T1000 (cell line): ENCODE results near the gene SLK.

Experiments used
- DNase-seq: peaks from one replicate; lab custom pipeline; 2025; ENCODE audit warnings: mixed read lengths; lab: John Stamatoyannopoulos, UW

Gene SLK

GRCh38 chr10:103941801-103942200 is 25.1 kb upstream of the SLK start:
- no peak for DNase-seq

- DNase-seq = no peak
Measured at GRCh38 chr10:103942866-103943265, 24.1 kb upstream of the SLK start.

DNA sequence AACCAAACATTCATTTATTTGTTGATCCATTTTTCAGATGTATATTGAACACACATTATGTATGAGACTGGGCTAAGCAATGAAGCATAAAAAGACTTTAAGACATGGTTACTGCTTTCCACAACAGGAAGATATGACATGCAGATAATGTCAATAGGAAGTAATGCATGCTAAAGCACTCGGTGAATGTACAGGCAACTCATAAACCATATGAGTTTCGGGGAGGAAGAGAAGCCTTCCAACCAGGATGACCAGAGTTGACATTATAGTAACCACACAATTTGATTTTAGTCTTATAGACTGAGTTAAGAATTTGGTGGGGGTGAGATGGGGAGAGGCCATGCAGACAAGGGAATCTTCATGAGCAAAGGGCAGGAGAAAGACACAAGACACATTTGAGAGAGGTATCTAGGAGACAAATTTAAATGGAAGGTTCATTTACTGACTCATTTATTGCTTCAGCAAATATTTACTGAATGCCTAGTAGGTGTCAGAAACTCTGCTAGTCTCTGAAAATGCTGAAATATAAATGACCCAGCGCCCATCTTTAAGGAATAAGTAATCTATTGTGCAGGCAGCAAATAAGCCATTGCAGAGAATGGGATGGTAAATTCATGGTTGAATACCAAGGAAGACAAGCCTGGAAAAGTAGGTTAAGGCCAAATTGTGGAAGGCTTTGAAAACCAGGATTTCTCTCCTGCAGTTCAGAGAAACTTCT is 19.0 kb upstream of the SLK start:
- DNase-seq = no peak

DNA sequence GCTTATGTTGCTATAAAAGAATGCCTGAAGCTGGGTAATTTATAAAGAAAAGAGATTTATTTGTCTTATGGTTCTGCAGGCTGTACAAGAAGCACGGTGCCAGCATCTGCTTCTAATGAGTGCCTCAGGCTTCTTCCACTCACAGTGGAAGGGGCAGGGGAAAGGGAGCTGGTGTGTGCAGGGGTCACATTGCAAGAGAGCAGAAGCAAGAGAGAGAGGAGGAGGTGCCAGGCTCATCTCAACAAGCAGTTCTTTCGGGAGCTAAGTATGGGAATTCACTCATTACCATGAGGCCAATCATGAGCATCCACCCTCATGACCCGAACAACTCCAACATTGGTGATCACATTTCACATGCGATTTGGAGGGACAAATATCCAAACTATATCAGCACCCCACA is 17.2 kb upstream of the SLK start:
- no peak for DNase-seq

DNA sequence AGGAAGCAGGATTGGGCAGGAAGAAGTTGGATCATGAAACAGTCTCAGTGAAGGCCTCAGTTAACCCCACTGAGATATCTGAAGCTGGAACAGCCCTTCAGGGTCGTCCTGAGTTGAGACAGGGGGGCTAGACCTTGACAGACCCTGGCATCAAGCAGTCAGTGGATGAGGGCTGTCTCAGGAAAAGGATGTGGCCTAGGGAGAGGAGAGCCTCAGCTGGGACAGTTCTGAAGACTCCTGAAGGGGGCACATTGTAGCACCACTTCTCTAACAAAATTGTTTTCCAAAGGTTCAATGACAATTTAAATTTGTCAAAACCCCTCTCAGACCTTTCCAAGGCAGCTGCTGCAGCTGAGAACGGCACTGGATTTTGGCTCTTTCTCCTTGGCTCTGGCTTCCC is 15.8 kb upstream of the SLK start:
- DNase-seq = no peak

DNA sequence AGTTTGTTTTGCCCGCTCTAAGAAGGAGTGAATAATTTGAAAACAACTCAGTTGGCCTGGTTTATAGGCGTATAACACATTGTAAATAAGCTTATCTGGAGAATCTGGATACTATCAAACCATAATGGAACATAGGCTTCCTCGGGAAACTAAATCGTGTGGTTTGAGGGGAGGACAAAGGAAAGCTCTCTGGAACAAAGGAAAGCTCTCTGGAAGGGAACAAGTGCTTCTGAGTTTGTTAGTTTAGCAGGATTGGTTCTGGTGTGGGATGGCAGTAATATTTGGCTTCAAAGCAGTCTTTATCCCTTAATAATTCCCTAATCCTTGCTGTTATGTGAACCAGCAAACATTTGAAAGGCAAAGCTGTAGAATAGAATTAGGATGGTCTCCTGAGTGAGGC is 15.0 kb upstream of the SLK start:
- DNase-seq = no peak

DNA sequence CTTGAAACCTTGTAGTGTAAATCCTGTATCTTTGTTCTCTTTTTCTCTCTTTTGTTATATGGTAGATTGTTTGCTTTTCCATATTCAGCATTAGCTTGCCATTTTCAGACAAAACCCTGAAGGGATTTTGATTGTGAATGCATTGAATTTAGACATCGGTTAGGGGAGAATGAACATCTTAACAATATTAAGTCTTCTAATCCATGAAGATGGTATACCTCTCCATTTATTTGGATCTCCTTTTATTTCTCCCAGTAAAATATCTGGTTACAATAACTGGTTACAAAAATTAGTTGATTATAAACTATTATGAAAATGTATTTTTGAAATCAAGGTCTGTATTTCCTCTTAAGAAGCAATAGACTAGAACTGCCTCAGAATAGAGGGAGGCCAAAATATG is 12.4 kb upstream of the SLK start:
- DNase-seq = no peak

DNA sequence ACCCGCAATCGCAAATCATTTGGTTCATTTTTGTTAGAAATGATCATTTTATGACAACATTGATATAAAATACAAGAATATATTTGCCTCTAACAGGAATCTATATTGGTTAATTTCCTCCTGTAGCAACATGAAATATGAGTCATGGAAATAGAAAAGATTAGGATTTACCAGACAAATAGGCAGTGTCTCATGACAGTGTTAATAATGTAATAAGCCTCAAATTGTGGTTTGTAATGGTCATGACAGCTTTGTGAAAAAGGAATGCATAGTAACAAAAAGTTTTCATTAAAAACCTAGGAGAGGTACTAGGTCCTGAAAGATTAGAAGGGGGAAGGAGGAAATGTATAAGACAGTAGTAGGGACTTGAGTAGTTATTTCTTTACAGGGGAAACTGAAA is 7.9 kb upstream of the SLK start:
- DNase-seq = no peak

DNA sequence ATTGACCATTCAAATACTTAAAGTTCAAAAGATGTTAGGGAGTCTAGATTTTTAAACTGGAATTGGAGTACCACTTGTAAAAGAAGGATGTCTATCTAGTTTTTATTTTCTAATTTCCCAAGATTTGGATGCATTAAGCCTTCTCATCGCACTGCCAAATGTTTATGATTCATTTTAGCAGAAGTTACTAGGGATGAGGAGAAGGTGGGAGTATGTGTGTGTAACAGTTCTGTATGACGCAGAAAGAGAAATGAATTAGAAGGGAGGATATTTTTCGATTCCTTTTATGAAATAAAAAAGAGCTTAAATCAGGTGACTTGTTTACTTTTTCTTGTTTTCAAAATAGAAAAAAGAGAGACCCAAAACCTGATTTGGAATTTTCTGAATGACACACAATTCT is 6.8 kb upstream of the SLK start:
- DNase-seq = no peak

GRCh38 chr10:103967448-103968071 is 620 bp downstream of the SLK start:
- DNase-seq = peak; percentile 29

DNA sequence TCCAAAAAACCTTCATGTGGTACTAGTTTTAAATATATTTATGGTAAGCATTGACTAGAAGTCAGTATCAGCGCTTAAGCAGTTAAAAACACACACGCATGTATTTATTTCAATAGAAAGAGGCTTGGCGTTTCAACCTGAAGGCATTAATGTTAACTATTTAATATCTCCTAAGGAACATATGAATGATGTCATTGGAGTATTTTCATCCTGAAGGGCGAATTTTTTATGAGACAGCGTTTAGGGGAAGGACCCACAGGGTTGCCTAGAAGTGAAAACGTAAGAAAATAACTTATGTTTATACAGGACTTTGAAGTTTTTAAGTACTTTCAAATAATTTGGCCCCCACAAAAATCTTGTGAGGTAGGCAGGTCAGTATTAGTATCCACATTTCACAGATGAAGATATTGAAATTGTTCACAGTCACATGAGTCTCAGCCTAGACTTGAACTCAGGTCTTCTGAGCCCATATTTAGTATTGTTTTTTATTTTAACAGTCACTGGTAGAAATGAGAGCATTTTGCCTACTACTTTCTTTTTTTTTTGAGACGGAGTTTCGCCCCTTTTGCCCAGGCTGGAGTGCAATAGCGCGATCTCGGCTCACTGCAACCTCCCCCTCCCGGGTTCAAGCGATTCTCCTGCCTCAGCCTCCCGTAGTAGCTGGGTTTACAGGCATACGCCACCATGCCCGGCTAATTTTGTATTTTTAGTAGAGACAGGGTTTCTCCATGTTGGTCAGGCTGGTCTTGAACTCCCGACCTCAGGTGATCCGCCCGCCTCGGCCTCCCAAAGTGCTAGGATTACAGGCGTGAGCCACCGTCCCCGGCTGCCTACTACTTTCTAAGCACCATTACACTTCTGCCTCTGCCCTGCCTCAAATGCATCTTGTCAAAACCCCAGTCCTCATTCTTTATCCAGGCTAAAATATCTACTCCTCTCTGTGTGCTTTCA is 1.8 kb downstream of the SLK start:
- DNase-seq = no peak

- DNase-seq = no peak
Measured at GRCh38 chr10:103969436-103969835, 2.5 kb downstream of the SLK start.

- no peak for DNase-seq
Measured at GRCh38 chr10:103969857-103970627, 3.1 kb downstream of the SLK start.

DNA sequence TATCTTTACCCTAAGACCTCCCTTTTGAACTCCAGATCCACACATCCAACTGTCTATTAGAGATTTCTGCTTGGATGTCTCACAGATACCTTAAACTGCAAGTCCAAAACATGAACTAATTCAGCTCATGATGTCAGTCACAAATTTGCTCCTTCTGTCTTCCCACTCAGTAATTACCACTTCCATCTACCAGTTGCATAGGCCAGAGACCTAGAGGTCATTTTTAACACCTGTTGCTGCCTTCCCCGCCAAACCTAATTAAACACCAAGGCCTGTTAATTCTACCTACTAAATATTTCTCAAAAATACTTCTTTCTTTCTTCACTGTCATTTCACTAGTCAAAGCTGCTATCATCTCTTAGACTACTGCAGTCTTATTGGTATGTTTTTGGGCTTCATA is 8.2 kb downstream of the SLK start:
- no peak for DNase-seq

DNA sequence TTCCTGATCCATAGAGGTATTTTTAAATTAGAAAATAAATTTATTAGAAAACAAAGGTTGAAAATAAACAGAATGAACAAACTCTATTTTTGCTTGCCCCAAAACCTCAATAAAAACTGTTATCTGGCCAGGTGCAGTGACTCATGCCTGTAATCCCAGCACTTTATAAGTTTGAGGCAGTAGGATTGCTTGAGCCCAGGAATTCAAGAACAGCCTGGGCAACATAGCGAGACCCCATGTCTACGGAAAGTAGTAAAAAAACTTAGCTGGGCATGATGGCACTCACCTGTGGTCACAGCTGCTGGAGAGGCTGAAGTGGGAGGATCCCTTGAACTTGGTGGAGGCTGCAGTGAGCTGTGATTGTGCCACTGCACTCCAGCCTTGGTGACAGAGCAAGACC is 10.3 kb downstream of the SLK start:
- no peak for DNase-seq

- no peak for DNase-seq
Measured at GRCh38 chr10:103979530-103979929, 12.6 kb downstream of the SLK start.

DNA sequence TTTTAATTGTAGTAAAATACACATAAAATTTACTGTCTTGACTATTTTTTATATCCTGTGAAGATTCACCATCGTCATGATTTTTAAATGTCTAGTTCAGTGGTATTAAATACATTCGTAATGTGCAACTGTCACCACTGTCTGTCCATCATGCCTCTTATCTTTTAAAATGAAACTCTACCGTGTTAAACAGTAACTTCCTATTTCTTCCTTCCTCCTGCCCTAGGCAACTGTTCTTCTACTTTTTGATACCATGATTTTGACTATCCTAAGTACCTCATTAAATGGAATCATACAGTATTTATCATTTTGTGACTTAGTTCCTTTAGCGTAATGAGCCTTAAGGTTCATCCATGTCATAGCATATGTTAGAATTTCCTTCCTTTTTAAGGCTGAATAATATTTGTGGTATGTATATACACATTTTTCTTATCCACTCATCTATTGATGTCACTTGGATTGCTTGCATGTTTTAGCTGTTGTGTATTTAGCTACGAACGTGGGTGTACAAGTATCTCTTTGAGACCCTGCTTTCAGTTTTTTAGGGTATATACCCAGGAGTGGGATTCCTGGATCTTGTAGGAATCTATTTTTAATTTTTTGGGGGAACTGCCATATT is 13.5 kb downstream of the SLK start:
- DNase-seq = no peak

DNA sequence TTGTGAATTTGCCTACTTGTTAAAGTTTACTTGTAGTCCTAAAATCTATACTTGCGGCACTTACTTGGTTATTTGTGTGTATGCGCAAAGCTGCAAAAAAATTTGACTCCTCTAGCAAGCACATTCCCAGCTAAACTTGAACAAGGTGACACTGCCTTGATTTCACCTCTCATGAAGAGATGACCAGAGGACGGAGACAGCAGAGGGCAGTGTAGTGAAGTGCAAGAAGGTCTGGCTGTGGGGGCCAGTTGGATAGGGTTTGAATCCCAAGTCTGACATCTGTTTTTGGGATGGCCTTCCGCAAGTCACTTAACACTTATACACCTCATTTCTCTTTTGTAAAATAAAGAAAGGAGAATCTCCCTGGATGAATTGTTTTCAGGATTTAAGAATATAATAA is 15.7 kb downstream of the SLK start:
- DNase-seq = no peak

GRCh38 chr10:103983367-103983911 is 16.5 kb downstream of the SLK start:
- no peak for DNase-seq

DNA sequence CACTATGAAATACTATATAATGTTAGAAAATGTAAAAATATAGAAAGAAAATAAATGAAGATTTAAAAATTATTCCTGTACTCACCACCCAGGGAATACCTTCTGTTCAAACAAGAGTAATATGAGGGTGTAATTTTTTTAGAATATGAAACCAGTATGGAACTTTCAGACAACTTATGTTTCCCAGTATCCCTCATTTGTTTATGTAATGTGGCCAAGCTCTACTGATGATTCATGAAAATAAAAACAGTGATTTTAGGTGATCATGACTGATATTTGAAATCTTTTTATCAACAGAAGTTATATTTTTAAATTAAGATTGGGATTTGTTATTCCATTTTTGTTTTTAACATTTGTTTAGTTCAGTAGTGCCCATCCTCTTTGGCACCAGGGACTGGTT is 18.8 kb downstream of the SLK start:
- no peak for DNase-seq

DNA sequence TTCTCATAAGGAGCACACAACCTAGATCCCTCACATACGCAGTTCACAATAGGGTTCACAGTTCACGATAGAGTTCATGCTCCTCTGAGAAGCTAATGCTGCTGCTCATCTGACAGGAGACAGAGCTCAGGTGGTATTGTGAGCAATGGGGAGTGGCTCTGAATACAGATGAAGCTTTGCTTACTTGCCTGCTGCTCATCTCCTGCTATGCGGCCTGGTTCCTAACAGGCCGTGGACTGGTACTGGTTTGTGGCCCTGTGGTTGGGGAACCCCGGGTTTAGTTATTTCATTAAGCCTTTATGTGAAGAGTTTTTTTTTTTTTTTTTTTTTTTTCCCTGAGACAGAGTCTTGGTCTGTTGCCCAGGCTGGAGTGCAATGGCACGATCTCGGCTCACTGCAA is 19.4 kb downstream of the SLK start:
- no peak for DNase-seq
